A673 (cell line): ENCODE results near the gene IFRD2.

Experiments
- CTCF ChIP-seq: fragments of 300-800, 200-600 bp; sonication (generic); conservative IDR thresholded peaks from 2 replicates; pipeline ENCODE4 v1.5.1; 2017; ENCODE audit warnings: low read depth, mild to moderate bottlenecking, antibody characterized with exemption, low read length, moderate library complexity, mixed read lengths
- EZH2 ChIP-seq: fragments of 200-600 bp; sonication (generic); IDR thresholded peaks from 2 replicates; pipeline ENCODE4 v1.6.1; 2017; ENCODE audit warnings: borderline replicate concordance, low read depth, mild to moderate bottlenecking, mixed read lengths, antibody characterized with exemption, low read length; ENCODE audit not compliant: poor library complexity, severe bottlenecking

GRCh38 chr3:50326182-50326541 is 33.9 kb upstream of the IFRD2 start:
- no peak for TF ChIP-seq CTCF
- no peak for TF ChIP-seq EZH2
